Non-pigmented ciliary epithelial cell (primary cell): ENCODE results near the gene CCDC60.
A peak's percentile ranks its signal among the peaks of the same experiment; 100 is the strongest.

ENCODE experiments used
- DNase-seq: peaks from one replicate; pipeline ENCODE4 v3.0.0-alpha.2; 2010; ENCODE audit warnings: low read depth

The CCDC60 gene

DNA sequence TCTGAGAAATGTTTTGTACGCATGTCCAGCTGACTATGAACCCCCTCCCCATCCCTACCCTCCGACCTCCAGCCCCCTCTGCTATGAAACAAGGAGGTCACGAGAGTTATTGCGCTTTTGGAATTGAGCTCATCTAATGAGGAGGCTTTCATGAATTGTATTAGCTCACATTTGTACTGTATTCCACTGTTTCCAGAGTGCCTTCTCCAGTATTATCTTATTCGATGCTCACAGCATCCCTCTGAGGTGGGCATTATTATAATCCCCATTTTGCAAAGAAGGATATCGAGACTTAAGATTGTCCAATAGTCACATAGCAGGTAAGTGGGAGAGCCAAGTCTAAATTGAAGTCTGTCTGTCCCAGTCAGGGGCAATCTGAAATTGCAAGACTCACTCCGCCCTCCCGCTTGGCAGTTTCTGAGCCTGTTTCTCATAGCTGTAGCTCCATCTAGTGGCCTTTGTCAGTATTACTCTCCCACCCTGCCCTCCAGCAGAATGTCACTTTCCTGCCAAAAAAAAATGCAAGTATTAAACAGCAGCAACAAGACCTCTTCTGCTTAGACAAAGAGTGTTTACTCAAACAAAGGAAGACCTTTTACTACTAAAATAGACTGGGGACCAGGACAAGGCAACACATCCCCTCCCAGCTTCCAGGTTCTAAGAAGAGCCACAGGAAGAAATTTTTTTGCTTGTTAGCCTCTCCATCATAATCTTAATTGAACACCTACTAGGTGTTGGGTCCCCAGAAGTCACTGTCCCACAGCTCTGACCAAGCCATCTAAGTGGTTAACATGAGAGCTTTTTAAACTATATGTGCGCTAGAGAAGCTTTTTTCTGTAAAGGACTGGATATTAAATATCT, 210.5 kb downstream of the CCDC60 start:
- DNase-seq, result peak; percentile 55

DNA sequence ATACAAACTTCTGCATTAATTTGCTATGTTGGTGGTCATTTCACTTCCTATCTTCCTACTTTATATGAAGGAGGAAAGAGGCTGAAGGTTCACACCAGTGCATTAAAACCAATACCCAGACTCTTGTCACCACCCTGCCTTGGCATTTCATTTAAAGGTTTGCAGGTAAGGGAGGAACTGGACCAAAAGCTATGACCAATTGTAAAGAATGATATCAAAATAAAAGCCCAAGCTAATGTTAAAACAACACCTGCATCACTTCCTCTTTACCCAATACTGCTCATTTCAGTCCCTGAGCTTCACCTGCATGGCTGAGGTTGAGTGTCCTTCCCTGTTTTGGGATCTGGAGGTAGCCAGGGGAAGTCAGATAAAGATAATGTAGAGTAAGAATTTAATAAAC, 211.8 kb downstream of the CCDC60 start:
- no peak for DNase-seq

DNA sequence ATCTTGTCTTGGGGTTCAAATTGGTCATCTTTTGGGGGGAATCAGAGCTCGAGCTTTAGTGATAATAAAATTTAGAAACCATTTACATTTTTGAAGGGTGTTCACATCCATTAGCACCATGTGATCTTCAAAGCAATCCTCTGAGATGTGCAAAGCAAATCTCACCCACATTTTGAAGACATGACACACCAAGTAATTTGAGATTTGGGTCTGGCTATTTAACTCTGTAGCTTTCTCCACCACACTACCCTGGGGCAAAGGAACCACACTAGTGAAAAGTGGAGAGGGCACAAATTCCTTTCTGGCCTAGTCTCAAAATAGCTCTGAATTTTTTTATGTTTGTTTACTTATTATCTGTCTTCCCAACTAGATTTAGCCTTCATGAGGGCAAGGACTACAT, 212.5 kb downstream of the CCDC60 start:
- no peak for DNase-seq

DNA sequence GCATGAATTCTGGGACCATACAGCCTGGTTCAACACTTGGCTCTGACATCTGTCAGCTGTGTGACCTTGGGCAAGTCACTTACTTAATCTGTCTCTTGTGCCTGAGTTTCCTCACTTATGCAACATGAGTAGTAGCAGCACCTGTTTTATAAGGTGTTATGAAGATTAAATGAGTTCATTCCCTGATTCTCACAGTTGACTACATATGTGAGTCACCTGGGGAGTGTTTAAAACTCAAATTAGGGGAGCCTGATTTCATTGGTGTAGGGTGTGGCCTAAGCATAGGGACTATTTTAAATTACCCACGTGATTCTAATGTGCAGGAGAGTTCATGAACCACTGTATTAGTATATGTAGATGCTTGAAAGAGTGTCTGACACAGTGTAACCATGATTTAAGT, 222.3 kb downstream of the CCDC60 start:
- no peak for DNase-seq

DNA sequence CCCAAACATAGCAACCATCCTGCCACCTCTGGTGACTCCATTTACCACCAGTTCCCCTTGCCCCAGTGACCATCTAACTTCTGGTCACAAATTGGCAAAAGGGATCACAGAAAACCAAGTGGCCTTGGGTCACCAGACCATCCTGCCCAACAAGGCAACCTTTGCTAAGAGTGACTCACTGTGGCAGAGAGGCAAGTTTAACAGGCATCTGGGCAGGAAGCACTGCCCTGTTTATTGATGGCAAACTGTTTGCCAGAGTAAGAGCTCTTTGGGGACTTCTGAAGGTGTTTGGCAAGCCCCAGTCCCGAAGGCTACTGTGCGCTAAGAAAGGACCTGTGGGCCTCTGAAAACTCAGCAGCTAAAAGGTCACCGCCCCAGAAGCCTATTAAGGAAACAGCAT, 230.9 kb downstream of the CCDC60 start:
- DNase-seq, result no peak

DNA sequence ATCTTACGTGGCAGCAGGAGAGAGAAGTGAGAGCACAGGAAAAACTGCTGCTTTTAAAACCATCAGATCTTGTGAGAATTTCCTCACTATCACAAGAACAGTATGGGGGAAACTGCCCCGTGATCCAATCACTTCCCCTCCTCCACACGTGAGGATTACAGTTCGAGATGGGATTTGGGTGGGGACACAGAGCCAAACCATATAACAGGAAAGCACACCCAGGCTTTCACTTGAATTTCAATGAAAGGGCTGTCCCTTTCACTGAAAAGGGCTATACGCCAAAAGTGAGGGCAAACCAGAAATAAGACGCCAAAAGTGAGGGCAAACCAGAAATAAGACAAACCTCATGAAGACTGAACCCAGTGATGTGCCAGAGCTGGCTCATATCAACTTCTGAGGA, 236.2 kb downstream of the CCDC60 start:
- DNase-seq, result no peak

DNA sequence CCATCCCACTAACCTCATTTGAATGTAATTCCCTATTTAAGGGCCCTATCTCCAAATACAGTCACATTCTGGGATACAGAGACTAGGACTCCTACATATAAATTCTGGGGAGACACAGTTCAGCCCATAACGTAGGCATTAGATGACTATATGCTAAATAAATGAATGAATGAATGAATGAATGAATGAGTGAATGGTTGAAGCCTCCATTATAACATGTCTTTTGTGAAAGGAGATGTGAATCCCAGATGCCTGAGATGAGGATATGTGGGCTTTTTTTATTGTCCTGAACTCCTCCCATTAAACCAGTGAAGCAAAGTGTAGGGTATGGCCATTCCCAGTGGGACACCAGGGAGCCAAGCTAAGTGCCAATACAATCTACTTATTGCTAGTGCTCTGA, 238.6 kb downstream of the CCDC60 start:
- no peak for DNase-seq

DNA sequence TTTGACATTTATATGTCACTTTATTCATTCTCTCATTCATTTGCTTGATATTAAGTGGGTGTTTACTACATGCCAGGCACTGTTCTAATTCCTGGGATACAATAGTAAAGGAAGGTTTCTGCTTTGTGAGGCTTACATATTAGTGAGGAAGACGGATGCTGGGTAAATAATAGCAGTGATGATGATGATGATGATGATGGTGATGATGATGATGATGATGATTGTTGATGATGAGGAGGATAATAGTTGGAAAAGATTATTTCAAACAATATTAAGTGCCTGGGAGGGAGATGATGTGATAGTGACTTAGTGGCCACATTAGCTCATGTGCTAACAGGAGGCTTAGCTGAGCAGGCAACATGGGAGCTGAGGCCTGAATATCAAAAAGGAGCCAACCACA, 239.7 kb downstream of the CCDC60 start:
- no peak for DNase-seq

DNA sequence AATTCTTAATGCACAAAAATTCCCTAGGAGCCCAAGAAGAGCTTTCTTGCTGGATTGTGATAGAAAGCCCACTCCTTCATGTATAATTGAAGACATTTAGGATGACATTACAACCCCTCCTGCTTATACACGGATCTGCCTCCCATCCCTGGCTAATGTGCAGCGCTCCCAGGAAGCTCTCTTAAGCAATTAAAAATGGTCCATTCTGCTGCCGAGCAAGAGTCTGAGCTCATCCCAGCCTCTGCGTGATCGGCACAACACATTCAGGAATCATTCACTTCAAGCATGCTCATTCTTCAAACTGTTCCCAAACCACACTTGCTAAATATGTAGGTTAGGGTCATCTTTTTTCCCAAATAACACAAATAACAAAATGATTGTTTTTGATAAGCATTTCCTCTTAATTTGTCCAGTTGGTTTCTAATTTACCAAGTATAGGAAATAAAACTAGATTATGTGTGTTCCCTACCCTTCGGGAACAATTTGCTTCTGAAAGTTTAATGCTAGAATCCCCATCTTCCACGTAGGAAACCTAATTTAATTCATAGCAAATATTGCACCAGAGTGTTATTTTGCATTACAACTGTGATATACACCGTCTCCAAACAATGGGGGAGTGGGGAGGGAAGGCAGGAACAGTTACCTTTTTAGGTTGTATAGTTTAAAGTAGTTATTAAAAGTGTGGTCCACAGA, 241.7 kb downstream of the CCDC60 start:
- no peak for DNase-seq

DNA sequence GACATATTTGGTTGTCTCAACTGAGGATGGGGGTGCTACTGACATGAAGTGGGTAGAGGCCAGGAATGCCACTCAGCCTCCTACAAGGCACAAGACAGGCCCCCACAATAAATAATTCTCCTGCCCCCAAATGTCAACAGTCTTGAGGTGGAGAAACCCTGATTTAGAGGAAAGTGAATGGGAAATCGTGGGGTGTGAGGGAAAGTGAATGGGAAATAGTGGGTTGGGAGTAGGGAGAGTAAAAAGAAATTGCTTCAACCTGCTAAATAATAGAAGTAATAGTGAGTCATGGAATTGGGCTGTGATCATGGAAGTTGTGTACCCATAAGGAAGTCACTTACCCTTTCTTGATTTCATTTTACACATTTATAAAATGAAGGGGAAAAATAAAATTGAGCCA, 242.4 kb downstream of the CCDC60 start:
- no peak for DNase-seq

DNA sequence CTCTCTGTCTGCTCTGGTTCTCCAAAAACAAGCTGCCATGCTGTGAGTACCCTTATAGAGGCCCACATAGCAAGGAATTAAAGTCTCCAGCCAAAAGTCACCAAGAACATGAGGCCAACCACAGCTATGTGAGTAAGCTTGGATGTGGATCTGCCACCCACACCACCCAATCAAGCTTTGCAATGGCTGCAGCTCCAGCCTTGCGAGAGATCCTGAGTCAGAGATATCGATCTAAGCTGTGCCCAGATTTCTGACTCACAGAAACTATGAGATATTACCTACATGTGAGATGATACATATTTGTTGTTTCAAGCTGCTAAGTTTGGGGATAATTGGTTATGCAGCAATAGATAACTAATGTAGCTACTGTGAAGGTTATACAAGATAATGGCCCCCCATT, 243.6 kb downstream of the CCDC60 start:
- no peak for DNase-seq

DNA sequence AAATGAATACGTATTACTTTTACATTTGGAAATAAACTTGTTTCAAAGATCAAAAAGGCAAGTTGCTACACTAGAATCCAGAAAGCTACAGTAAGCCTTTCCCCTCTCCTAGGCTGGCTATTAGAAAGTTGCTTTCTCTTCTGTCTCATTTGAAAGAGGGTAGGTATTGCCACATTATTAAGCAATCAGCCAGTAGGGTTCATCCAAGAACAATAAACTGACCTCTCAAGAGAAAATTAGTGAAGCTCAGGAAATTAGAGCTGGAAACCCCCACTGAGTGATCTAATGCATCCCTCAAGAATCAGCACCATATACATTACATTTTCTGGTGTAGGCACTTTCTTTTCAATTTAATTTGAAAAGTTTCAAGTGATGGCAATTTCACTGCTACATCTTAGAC, 254.6 kb downstream of the CCDC60 start:
- no peak for DNase-seq

DNA sequence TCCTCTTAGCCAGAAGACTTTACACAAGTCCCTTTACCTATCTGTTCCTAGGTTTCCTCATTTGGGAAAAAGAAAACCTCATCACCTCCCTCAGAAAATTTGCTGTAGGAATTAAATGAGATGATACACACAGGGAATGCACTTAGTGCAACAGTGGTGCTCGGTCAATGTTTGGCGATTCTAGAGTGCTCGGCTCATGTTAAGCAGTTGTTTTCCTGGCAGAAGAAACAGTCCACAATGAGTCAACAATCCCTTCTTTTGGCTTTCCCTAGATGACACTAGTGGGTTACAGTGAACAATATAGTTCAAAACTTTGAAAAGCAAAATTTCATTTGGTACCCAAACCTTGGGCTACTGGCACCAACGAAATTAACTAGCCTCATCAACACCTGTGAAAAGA, 255.1 kb downstream of the CCDC60 start:
- DNase-seq, result no peak
